Prostate gland (tissue), 2 donors: ENCODE measurements around the gene FBRSL1.

Source experiments
- POLR2A ChIP-seq: fragments of 450-650 bp; IDR thresholded peaks from one replicate; pipeline ENCODE4 v1.6.1; 2016; ENCODE audit warnings: antibody characterized with exemption, mild to moderate bottlenecking
- POLR2AphosphoS5 ChIP-seq: sonication (generic); formaldehyde crosslinking; IDR thresholded peaks from one replicate; pipeline ENCODE4 v1.6.1; 2017; ENCODE audit warnings: antibody characterized with exemption
- TF ChIP-seq, protein P1 (sequence below), 4 experiments: fragments of 200-600 bp in 2 of 4; fragments of 450-650 bp in 2 of 4; sonication (generic) in 2 of 4; IDR thresholded peaks; 1 replicate in 3 of 4; 2 replicates in 1 of 4; pipeline ENCODE4 v1.5.1; 2016 to 2019; ENCODE audit warnings: antibody characterized with exemption in 4 of 4, mild to moderate bottlenecking in 2 of 4, moderate library complexity in 2 of 4

DNA sequence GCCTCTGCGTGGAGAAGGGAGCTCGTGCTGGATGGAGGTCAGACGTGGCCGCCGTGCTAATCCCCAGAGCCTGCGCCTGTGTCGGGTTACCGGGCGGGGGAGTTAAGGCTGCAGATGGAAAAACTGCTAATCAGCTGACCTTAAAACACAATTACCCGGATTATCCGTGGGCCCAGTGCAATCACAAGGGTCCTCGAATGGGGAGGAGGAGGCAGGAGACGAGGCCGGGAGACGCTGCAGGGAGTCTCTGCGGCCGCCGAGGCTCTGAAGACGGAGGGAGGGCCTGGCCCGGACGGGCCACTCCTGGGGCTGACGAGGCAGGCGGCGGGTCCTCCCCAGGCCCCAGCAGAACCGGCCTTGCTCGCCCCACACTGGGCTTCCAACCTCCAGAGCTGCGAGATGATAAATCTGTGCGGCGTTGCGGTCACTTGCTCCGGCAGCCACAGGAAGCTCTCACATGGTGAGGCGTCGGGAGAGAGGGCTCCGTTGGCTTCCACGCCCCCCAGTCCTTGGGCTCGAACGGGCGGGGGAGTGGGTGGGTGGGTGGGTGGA lies 32.9 kb upstream of the FBRSL1 start:
- TF ChIP-seq POLR2AphosphoS5 (no peak), POLR2A (no peak)
- TF ChIP-seq, protein P1, sequence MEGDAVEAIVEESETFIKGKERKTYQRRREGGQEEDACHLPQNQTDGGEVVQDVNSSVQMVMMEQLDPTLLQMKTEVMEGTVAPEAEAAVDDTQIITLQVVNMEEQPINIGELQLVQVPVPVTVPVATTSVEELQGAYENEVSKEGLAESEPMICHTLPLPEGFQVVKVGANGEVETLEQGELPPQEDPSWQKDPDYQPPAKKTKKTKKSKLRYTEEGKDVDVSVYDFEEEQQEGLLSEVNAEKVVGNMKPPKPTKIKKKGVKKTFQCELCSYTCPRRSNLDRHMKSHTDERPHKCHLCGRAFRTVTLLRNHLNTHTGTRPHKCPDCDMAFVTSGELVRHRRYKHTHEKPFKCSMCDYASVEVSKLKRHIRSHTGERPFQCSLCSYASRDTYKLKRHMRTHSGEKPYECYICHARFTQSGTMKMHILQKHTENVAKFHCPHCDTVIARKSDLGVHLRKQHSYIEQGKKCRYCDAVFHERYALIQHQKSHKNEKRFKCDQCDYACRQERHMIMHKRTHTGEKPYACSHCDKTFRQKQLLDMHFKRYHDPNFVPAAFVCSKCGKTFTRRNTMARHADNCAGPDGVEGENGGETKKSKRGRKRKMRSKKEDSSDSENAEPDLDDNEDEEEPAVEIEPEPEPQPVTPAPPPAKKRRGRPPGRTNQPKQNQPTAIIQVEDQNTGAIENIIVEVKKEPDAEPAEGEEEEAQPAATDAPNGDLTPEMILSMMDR (IDR thresholded peaks at IDR 0.05): no peak
